Spleen (tissue), 11 donors: ENCODE measurements around the gene FN3K. TPM values are rescaled to one million over a fixed set of nuclear protein-coding genes. Genes with fewer than 3 reads are reported as not detected.

Experiments
- DNase-seq: peaks from one replicate; pipeline ENCODE4 v3.0.0-alpha.2; 2020
- H3K27ac ChIP-seq, 8 donors: fragments of 200-600 bp; sonication (generic) in 7 of 8; 1 replicate in 4 of 8; 2 replicates in 4 of 8; pipeline versions ENCODE4 v1.5.0 to v1.8.0; 2016 to 2021; ENCODE audit warnings: inconsistent platforms in 4 of 8, mild to moderate bottlenecking in 4 of 8, moderate library complexity in 1 of 8
- H3K27me3 ChIP-seq, 7 donors: fragments of 200-600 bp; sonication (generic) in 6 of 7; replicated peaks in 1 of 7; 1 replicate in 4 of 7; 2 replicates in 3 of 7; pipeline versions ENCODE4 v1.5.0 to v1.8.0; 2016 to 2021; ENCODE audit warnings: inconsistent platforms in 3 of 7, mild to moderate bottlenecking in 1 of 7
- H3K36me3 ChIP-seq, 6 donors: fragments of 200-600 bp; sonication (generic) in 5 of 6; 1 replicate in 4 of 6; 2 replicates in 2 of 6; pipeline versions ENCODE4 v1.5.0 to v1.8.0; 2016 to 2021; ENCODE audit warnings: inconsistent platforms in 2 of 6
- H3K4me1 ChIP-seq, 6 donors: fragments of 200-600 bp; sonication (generic) in 5 of 6; 1 replicate in 3 of 6; 2 replicates in 3 of 6; pipeline versions ENCODE4 v1.5.0 to v1.8.0; 2016 to 2021; ENCODE audit warnings: inconsistent platforms in 3 of 6
- H3K4me3 ChIP-seq, 8 donors: fragments of 200-600 bp; sonication (generic) in 7 of 8; 1 replicate in 4 of 8; 2 replicates in 4 of 8; pipeline versions ENCODE4 v1.5.0 to v1.8.0; 2016 to 2021; ENCODE audit warnings: inconsistent platforms in 4 of 8, mild to moderate bottlenecking in 4 of 8, moderate library complexity in 2 of 8
- H3K9me3 ChIP-seq, 8 donors: fragments of 200-600 bp; sonication (generic) in 7 of 8; 1 replicate in 4 of 8; 2 replicates in 4 of 8; pipeline versions ENCODE4 v1.5.0 to v1.8.0; 2016 to 2021; ENCODE audit warnings: inconsistent platforms in 4 of 8
- POLR2A ChIP-seq, 3 donors: fragments of 450-650 bp; IDR thresholded peaks; one replicate each; pipeline ENCODE4 v1.5.1; 2017; ENCODE audit warnings: antibody characterized with exemption in 3 of 3, mild to moderate bottlenecking in 1 of 3
- POLR2AphosphoS5 ChIP-seq, 3 donors: sonication (generic); formaldehyde crosslinking; IDR thresholded peaks; one replicate each; pipeline ENCODE4 v1.5.1; 2017; ENCODE audit warnings: antibody characterized with exemption in 3 of 3
- WGBS, 5 donors: extraction: QIAGEN DNeasy Blood & Tissue Kit in 3 of 5; methylation state at CpG; one replicate each; pipeline versions ENCODE4 v1.1.5 to v1.1.7; 2013 to 2018; 5-methylcytosine and 5-hydroxymethylcytosine counted together
- intact Hi-C: fragments of 100-400 bp; cut with DNase I; formaldehyde crosslinking; loops from one replicate; pipeline ENCODE4 v1.15.0; 2023; ENCODE audit warnings: low total_unique reads
- polyA plus RNA-seq, 3 donors: library from polyadenylated mRNA; stranded (reverse); fragments of 200-250 nt; gene quantifications; one replicate each; pipeline ENCODE4 v1.2.1, GENCODE V29; 2013
- total RNA-seq, 7 donors: library from RNA; depleted of rRNA in 3 of 7; stranded (reverse); fragments of >200 nt in 3 of 7; fragmentation: NEBNext Ultra II Directional in 4 of 7; extraction: Animal tissue kit (Norgen Biotek cat#: 25700) in 4 of 7; gene quantifications; one replicate each; pipeline versions ENCODE4 v1.1.0 to v1.2.1, GENCODE V29; 2016 to 2021
- TF ChIP-seq, protein P1 (sequence below), 11 experiments: fragments of 200-600 bp in 7 of 11; fragments of 450-650 bp in 4 of 11; sonication (generic) in 4 of 11; IDR thresholded peaks in 8 of 11; conservative IDR thresholded peaks in 3 of 11; 1 replicate in 7 of 11; 2 replicates in 4 of 11; pipeline versions ENCODE4 v1.4.0 to v1.8.0; 2016 to 2021; ENCODE audit warnings: antibody characterized with exemption in 11 of 11, inconsistent platforms in 4 of 11, mild to moderate bottlenecking in 1 of 11
- donor health status: healthy with polysubstance abuse.
- donor health status: DM: no; HTN: no; CAD: no; lungs with moderate emphysema.
- donor health status: DM: no; HTN: no; CAD: no.
- donor health status: Bipolar disorder and iron deficiency.
- donor health status: healthy.
- donor health status: DM: no; HTN: no; CAD: no.
- donor health status: DM: yes; HTN: yes; CAD: no.

FN3K gene
- total and polyA plus RNA-seq, 10 donors, result 1.4 to 14.1 (median 6.3) TPM

DNA sequence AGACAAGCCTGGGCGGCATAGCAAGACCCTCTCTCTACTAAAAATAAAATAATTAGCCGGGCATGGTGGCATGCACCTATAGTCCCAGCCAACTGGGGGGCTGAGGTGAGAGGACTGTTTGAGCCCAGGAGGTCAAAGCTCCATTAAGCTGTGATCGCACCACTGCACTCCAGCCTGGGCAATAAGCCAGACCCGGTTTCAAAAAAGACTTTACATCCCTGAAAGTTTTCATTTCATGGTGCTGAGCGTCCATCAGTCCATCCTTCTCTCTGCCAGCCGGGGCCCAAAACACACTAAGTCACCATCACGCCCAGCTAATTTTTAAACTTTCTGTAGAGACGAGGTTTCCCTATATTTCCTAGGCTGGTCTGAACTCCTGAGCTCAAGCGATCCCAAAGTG lies 47.5 kb upstream of the FN3K start:
- H3K4me3 ChIP-seq, result no peak overlapping the region
- 88 to 96% (median 94%) methylated on average over 9 of the region's 9 CpGs for WGBS, 5 donors
- TF ChIP-seq, protein P1, sequence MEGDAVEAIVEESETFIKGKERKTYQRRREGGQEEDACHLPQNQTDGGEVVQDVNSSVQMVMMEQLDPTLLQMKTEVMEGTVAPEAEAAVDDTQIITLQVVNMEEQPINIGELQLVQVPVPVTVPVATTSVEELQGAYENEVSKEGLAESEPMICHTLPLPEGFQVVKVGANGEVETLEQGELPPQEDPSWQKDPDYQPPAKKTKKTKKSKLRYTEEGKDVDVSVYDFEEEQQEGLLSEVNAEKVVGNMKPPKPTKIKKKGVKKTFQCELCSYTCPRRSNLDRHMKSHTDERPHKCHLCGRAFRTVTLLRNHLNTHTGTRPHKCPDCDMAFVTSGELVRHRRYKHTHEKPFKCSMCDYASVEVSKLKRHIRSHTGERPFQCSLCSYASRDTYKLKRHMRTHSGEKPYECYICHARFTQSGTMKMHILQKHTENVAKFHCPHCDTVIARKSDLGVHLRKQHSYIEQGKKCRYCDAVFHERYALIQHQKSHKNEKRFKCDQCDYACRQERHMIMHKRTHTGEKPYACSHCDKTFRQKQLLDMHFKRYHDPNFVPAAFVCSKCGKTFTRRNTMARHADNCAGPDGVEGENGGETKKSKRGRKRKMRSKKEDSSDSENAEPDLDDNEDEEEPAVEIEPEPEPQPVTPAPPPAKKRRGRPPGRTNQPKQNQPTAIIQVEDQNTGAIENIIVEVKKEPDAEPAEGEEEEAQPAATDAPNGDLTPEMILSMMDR (IDR thresholded peaks at IDR 0.05 in 8 of 11, conservative IDR thresholded peaks at IDR 0.05 in 3 of 11), result no peak
- no peak for TF ChIP-seq POLR2AphosphoS5 (IDR thresholded peaks at IDR 0.05)
- TF ChIP-seq POLR2A (IDR thresholded peaks at IDR 0.05), result no peak
- no peaks in the 10 kb centered on the region for H3K27me3 ChIP-seq
- H3K9me3 ChIP-seq, result peaks cover 0 to under 1% (median 0%) of the 10 kb centered on the region in 8 donors
- no peaks in the 10 kb centered on the region for H3K4me1 ChIP-seq
- no peaks in the 10 kb centered on the region for H3K36me3 ChIP-seq
- intact Hi-C loops, result no loop called here
- no peak for DNase-seq
- H3K27ac ChIP-seq, result no peak overlapping the region

- intact Hi-C loops, result no loop called here
- H3K27me3 ChIP-seq, result no peaks in the 10 kb centered on the region
- H3K36me3 ChIP-seq, result no peaks in the 10 kb centered on the region
- no peaks in the 10 kb centered on the region for H3K4me1 ChIP-seq
- H3K9me3 ChIP-seq, result peaks cover 0 to 4% (median 1%) of the 10 kb centered on the region in 8 donors
- no peak overlapping the region for H3K27ac ChIP-seq
- TF ChIP-seq POLR2A (IDR thresholded peaks at IDR 0.05) (no peak), POLR2AphosphoS5 (IDR thresholded peaks at IDR 0.05) (no peak)
- TF ChIP-seq, protein P1 (IDR thresholded peaks at IDR 0.05 in 8 of 11, conservative IDR thresholded peaks at IDR 0.05 in 3 of 11), result no peak
- DNase-seq, result no peak
- 85 to 93% (median 93%) methylated on average over 8 of the region's 8 CpGs for WGBS, 5 donors
- no peak overlapping the region for H3K4me3 ChIP-seq
Observed at GRCh38 chr17:82689077-82689476, 46.3 kb upstream of the FN3K start.

DNA sequence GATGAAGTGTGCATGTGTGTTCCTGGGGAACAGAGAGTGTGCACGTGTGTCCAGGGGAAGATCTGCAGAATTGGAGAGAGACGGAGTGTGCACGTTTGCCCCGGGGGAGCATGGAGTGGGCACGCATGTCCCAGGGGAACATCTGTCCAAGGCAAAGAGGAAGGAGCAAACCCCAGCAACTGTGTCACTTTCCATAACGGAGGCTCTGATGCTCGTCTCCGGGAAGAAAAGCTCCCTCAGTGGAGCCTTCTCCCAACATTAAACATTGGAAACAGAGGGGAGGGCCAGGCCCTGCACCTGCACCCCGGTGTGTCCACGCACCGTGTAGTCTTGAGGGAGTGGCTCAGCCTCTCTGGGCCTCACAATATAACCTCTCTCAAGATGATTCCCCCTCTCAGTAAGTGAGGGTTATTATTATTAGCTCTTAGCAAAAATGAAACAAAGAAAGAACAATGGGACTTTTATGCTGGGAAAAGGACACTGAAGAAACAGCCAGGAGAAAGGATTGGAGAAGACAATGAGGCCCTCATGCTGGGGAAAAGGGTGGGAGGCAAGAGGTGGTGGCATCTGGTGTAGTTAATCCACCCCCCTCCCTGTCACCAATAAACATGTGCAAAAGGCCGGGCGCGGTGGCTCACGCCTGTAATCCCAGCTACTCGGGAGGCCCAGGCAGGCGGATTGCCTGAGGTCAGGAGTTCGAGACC lies 44.5 kb upstream of the FN3K start:
- intact Hi-C loops, result no loop called here
- H3K36me3 ChIP-seq, result no peaks in the 10 kb centered on the region

GRCh38 chr17:82691714-82692113 lies 43.7 kb upstream of the FN3K start:
- no peaks in the 10 kb centered on the region for H3K36me3 ChIP-seq
- no peak overlapping the region for H3K27ac ChIP-seq
- 85 to 91% (median 88%) methylated on average over 11 to 14 of the region's 17 CpGs for WGBS, 5 donors
- TF ChIP-seq POLR2AphosphoS5 (IDR thresholded peaks at IDR 0.05), result no peak
- TF ChIP-seq, protein P1 (IDR thresholded peaks at IDR 0.05 in 8 of 11, conservative IDR thresholded peaks at IDR 0.05 in 3 of 11), result no peak
- no peak for TF ChIP-seq POLR2A (IDR thresholded peaks at IDR 0.05)
- no peak for DNase-seq
- H3K27me3 ChIP-seq, result peaks cover 0 to 3% (median 0%) of the 10 kb centered on the region in 7 donors
- no peak overlapping the region for H3K4me3 ChIP-seq
- intact Hi-C loops, result no loop called here
- H3K4me1 ChIP-seq, result peaks cover 0 to under 1% (median under 1%) of the 10 kb centered on the region in 6 donors
- peaks cover 0 to 21% (median 13%) of the 10 kb centered on the region in 8 donors for H3K9me3 ChIP-seq

More for the DNA sequence above, 44.5 kb upstream of the FN3K start:
- Histone ChIP-seq H3K27ac (no peak overlapping the region), H3K4me3 (no peak overlapping the region), H3K27me3 (no peaks in the 10 kb centered on the region), H3K9me3 (peaks cover 0 to 21% (median 13%) of the 10 kb centered on the region in 8 donors), H3K4me1 (no peaks in the 10 kb centered on the region)
- TF ChIP-seq POLR2AphosphoS5 (IDR thresholded peaks at IDR 0.05) (no peak), POLR2A (IDR thresholded peaks at IDR 0.05) (no peak)
- TF ChIP-seq, protein P1 (IDR thresholded peaks at IDR 0.05 in 8 of 11, conservative IDR thresholded peaks at IDR 0.05 in 3 of 11), result no peak
- WGBS, 5 donors, result 82 to 89% (median 85%) methylated on average over 18 of the region's 18 CpGs
- no peak for DNase-seq
